Measurements from ENCODE around the gene BRSK2. TPM values are rescaled to one million over a fixed set of nuclear protein-coding genes. Genes with fewer than 3 reads are reported as not detected.
"Not testable (repeated sequence)": the region's sequence is repeated elsewhere in the genome, so short reads cannot be mapped to it uniquely, and the experiment has no call there.

The BRSK2 gene
- total RNA-seq, 6 donors from 2014 or later, result 0.11 to 0.54 (median 0.25) TPM; not detected in 2

GRCh38 chr11:1425006-1425405, 35.3 kb downstream of the BRSK2 start:
- H3K4me1 ChIP-seq, result no peaks in the 10 kb centered on the region
- H3K27me3 ChIP-seq, result no peaks in the 10 kb centered on the region
- 79% methylated on average over 17 of the region's 22 CpGs; no CpG with 5 or more reads in 1 of the 2 donors for WGBS, 2 donors
- no peak overlapping the region for H3K4me3 ChIP-seq
- H3K27ac ChIP-seq, result no peak overlapping the region
- TF ChIP-seq CTCF (IDR thresholded peaks at IDR 0.05) (no peak), POLR2A (IDR thresholded peaks at IDR 0.05) (no peak), EP300 (IDR thresholded peaks at IDR 0.05) (no peak), POLR2AphosphoS5 (IDR thresholded peaks at IDR 0.05) (no peak)
- H3K9me3 ChIP-seq, result peaks cover 0 to 6% (median 2%) of the 10 kb centered on the region in 4 donors
- no peaks in the 10 kb centered on the region for H3K36me3 ChIP-seq
- DNase-seq (peak in 1 of 2 donors; percentile 75), ATAC-seq (ENCODE audit: low FRiP score in 2 of 2) (no peak)

GRCh38 chr11:1425439-1425838, 35.7 kb downstream of the BRSK2 start:
- no peak overlapping the region for H3K4me3 ChIP-seq
- no peak for TF ChIP-seq POLR2AphosphoS5 (IDR thresholded peaks at IDR 0.05)
- H3K36me3 ChIP-seq, result no peaks in the 10 kb centered on the region
- H3K27me3 ChIP-seq, result no peaks in the 10 kb centered on the region
- ATAC-seq (ENCODE audit: low FRiP score in 2 of 2), result no peak
- H3K27ac ChIP-seq, result no peak overlapping the region
- peaks cover 0 to 2% (median 0%) of the 10 kb centered on the region in 4 donors for H3K9me3 ChIP-seq
- 80 to 83% methylated on average over 3 to 17 of the region's 17 CpGs for WGBS, 2 donors
- H3K4me1 ChIP-seq, result no peaks in the 10 kb centered on the region
- DNase-seq, result no peak

GRCh38 chr11:1428762-1429316, 39.1 kb downstream of the BRSK2 start:
- Histone ChIP-seq H3K27ac (no peak overlapping the region), H3K4me1 (no peaks in the 10 kb centered on the region), H3K36me3 (no peaks in the 10 kb centered on the region), H3K9me3 (no peaks in the 10 kb centered on the region), H3K27me3 (no peaks in the 10 kb centered on the region), H3K4me3 (no peak overlapping the region)
- TF ChIP-seq EP300 (IDR thresholded peaks at IDR 0.05) (no peak), POLR2A (IDR thresholded peaks at IDR 0.05) (no peak), POLR2AphosphoS5 (IDR thresholded peaks at IDR 0.05) (no peak), CTCF (IDR thresholded peaks at IDR 0.05) (no peak)
- WGBS, 2 donors, result 90 to 93% methylated on average over 17 to 22 of the region's 22 CpGs
- peak in 1 of 2 donors; percentile 33 for DNase-seq
- peak; percentile 24 to 52 for ATAC-seq (ENCODE audit: low FRiP score in 2 of 2)

GRCh38 chr11:1433568-1433967, 43.8 kb downstream of the BRSK2 start:
- Histone ChIP-seq H3K4me3 (no peak overlapping the region), H3K27ac (no peak overlapping the region), H3K9me3 (no peaks in the 10 kb centered on the region), H3K4me1 (peaks cover 0 to 11% (median 4%) of the 10 kb centered on the region in 4 donors), H3K27me3 (peaks cover 0 to 8% (median 1%) of the 10 kb centered on the region in 4 donors), H3K36me3 (no peaks in the 10 kb centered on the region)
- DNase-seq, result peak in 1 of 2 donors; percentile 61
- ATAC-seq (ENCODE audit: low FRiP score in 2 of 2), result no peak
- 76 to 80% methylated on average over 7 to 15 of the region's 15 CpGs for WGBS, 2 donors
- TF ChIP-seq POLR2AphosphoS5 (IDR thresholded peaks at IDR 0.05) (no peak), POLR2A (IDR thresholded peaks at IDR 0.05) (no peak), EP300 (IDR thresholded peaks at IDR 0.05) (no peak), CTCF (IDR thresholded peaks at IDR 0.05) (no peak)

GRCh38 chr11:1433977-1434640, 44.4 kb downstream of the BRSK2 start:
- H3K27ac ChIP-seq, result no peak overlapping the region
- no peaks in the 10 kb centered on the region for H3K36me3 ChIP-seq
- DNase-seq (peak in 1 of 2 donors; percentile 52), ATAC-seq (ENCODE audit: low FRiP score in 2 of 2) (no peak)
- H3K27me3 ChIP-seq, result peaks cover 0 to 8% (median 1%) of the 10 kb centered on the region in 4 donors
- WGBS, 2 donors, result 68 to 77% methylated on average over 23 to 24 of the region's 29 CpGs
- H3K9me3 ChIP-seq, result no peaks in the 10 kb centered on the region
- H3K4me3 ChIP-seq, result no peak overlapping the region
- H3K4me1 ChIP-seq, result peaks cover 0 to 11% (median 4%) of the 10 kb centered on the region in 4 donors
- TF ChIP-seq EP300 (IDR thresholded peaks at IDR 0.05) (no peak), POLR2AphosphoS5 (IDR thresholded peaks at IDR 0.05) (no peak), POLR2A (IDR thresholded peaks at IDR 0.05) (no peak)

- not testable (repeated sequence) for H3K27me3 ChIP-seq; H3K36me3 ChIP-seq; ATAC-seq (ENCODE audit: low FRiP score in 2 of 2); H3K9me3 ChIP-seq; H3K27ac ChIP-seq; H3K4me3 ChIP-seq; DNase-seq
- peaks cover 0 to 11% (median 4%) of the 10 kb centered on the region in 4 donors for H3K4me1 ChIP-seq
- 85 to 88% methylated on average over 8 to 11 of the region's 20 CpGs for WGBS, 2 donors
Observed at GRCh38 chr11:1435479-1435819, 45.7 kb downstream of the BRSK2 start.

Measured in upper lobe of left lung (tissue), 6 donors.